NCI-H1436 (cell line): Measurements from ENCODE around the gene OSGIN1.

Experiments used
- DNase-seq: peaks from one replicate; lab custom pipeline; 2025; lab: John Stamatoyannopoulos, UW

OSGIN1 gene

DNA sequence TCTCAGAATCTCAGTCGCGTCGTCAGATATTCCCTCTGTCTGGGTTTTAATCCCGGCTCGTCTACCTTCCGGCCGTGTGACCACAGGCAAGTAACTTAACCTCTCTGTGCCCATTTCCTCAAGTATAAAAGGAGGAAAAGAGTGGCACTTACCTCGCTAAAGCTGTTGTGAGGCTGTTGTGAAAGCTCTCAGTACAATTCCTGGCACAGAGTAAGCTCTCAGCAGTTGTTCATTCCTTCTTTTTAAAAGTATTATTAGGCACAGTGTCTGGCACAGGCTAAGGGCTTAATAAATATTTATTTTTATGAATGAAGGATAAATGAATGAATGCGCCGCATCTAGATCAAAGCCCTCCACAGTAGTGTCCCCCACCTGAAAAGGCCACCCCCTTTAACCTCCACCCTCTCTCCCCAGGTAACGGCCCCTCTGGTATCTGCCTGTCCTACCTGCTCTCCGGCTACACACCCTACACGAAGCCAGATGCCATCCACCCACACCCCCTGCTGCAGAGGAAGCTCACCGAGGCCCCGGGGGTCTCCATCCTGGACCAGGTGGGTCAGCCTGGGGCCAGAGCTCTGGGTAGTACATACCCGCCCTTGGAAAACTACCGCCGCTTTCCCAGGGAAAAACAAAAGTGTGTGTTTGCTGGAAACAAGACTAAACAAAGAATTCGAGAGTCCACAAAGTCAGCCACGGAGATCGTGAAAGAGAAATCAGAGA, 6.0 kb downstream of the OSGIN1 start:
- no peak for DNase-seq

DNA sequence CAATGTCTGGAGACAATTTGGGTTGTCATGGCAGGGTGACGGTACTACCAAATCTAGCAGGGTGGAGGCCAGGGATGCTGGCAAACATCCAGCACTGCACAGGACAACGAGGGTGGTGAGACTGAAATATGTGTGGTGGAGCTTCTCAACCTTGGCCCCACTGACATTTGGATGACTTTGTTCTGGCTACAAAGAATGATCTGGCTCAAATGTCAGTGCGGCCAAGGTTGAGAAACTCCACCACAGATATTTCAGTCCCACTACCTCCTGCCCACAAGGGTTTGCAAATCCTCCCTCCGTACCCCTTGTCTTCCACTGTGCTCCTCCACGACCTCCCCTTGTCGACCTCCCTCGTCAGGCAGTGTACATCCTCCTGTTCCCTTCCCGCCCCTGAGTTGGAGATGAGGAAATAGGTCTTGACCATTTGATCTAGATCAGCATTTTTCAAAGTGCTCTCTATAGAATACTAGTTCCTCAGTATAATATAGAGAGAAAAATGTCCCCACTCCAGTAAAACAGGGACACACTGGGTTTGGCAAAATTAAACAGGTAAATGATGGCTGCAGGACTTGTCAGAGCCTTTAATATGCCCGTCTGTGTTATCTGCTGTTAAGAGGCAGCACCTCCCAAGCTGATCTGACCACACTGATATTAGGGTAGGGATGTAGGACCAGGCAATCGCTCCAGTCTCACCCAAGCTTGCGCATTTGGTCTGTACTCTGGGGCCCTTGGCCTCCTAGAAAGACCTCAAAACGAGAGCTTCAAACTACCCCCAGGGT, 6.8 kb downstream of the OSGIN1 start:
- DNase-seq: no peak

DNA sequence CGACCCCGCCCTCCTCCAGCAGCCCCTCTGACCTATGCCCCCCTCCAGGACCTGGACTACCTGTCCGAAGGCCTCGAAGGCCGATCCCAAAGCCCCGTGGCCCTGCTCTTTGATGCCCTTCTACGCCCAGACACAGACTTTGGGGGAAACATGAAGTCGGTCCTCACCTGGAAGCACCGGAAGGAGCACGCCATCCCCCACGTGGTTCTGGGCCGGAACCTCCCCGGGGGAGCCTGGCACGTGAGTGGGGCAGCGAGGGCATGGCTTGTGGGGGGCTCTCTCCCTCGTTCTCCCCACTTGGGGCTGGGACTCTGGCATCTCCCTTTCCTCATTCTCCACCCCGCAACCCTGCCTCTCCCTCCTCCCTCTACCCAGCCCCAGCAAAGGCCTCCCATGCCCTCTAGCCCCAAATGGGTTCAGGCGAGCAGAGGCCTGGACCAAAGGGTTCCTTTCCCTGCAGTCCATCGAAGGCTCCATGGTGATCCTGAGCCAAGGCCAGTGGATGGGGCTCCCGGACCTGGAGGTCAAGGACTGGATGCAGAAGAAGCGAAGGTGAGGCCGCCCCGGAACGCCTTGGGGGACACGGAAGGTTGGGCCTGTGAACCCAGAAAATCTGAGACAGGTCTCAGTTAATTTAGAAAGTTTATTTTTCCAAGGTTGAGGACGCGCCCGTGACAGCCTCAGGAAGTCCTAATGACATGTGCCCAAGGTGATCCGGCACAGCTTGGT, 7.6 kb downstream of the OSGIN1 start:
- DNase-seq: no peak

DNA sequence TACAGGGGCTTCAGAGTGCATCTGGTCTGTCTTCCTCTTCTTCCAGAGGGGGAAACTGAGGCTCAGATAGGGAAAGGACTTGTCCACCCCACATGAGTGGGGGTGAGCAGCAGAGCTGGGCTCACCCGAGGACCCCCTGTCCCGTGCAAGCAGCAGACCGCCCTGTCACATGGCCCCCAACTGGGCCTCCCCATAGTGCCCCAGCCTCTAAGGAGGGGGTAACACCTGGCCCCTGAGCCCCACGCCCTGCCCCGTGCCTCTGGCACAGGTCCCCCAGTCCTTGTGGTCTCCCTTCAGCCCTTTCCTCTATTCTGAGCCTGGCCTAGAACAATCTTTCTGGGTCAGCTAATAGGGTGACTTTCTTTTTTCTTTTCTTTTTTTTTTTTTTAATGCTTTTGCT, 8.6 kb downstream of the OSGIN1 start:
- DNase-seq: no peak

DNA sequence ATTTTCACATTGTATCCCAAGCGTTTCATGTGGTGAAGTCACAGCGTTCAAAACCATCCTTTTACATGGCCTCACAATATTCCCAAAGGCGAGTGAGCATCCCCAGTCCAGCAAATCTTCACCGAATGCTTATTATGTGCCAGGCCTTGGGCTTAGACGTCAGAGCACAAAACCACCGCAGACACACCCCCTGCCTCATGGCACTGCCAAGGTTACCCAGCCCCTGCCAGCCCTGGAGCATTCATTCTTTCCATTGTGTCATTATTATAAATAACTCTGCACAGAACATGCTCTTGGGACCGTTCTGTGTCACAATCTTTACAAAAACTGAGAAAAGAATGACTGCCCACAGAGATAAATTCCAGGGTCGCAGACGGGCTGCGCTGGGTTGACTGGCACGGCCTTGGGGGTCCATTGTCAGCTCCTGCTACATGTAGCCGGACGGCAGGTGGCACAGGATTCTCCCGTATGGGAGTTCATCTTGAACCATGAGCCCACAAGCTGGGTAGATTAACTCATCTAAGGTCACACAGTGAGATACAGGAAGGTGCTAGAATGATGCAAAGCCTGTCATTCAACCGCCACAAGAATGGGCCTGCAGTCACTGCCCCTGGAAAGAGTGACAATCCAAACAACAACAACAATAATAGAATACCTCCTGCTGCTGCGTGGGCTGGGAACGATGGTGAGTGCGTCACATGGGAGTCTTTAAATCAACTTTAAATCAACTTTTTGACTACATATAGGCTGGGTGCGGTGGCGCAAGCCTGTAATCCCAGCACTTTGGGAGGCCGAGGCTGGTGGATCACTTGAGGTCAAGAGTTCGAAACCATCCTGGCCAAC, 10.5 kb downstream of the OSGIN1 start:
- no peak for DNase-seq

DNA sequence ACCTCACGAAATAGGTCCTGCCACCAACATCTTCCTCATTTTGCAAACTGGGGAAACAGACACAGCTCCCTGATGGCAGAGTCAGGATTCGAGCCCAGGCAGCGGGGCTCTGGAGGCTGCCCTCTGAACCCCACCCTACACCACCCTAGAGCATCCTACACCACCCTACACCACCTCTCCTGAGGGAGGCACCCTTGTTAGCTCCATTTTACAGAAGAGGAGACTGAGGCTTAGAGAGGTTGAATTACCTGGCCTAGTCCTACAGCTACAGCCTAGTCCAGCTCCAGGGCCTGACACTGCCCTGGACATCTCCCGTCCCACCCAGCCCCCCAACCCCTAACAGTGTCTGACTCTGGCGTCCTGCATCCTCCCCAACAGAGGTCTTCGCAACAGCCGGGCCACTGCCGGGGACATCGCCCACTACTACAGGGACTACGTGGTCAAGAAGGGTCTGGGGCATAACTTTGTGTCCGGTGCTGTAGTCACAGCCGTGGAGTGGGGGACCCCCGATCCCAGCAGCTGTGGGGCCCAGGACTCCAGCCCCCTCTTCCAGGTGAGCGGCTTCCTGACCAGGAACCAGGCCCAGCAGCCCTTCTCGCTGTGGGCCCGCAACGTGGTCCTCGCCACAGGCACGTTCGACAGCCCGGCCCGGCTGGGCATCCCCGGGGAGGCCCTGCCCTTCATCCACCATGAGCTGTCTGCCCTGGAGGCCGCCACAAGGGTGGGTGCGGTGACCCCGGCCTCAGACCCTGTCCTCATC, 11.8 kb downstream of the OSGIN1 start:
- DNase-seq: no peak

DNA sequence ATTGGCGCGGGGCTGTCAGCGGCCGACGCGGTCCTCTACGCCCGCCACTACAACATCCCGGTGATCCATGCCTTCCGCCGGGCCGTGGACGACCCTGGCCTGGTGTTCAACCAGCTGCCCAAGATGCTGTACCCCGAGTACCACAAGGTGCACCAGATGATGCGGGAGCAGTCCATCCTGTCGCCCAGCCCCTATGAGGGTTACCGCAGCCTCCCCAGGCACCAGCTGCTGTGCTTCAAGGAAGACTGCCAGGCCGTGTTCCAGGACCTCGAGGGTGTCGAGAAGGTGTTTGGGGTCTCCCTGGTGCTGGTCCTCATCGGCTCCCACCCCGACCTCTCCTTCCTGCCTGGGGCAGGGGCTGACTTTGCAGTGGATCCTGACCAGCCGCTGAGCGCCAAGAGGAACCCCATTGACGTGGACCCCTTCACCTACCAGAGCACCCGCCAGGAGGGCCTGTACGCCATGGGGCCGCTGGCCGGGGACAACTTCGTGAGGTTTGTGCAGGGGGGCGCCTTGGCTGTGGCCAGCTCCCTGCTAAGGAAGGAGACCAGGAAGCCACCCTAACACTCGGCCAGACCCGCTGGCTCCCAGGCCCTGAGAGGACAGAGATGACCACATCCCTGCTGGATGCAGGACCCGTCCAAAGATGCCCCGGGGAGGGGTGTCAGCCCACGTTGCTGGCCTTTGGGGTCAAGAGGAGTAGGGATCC, 12.6 kb downstream of the OSGIN1 start:
- no peak for DNase-seq

DNA sequence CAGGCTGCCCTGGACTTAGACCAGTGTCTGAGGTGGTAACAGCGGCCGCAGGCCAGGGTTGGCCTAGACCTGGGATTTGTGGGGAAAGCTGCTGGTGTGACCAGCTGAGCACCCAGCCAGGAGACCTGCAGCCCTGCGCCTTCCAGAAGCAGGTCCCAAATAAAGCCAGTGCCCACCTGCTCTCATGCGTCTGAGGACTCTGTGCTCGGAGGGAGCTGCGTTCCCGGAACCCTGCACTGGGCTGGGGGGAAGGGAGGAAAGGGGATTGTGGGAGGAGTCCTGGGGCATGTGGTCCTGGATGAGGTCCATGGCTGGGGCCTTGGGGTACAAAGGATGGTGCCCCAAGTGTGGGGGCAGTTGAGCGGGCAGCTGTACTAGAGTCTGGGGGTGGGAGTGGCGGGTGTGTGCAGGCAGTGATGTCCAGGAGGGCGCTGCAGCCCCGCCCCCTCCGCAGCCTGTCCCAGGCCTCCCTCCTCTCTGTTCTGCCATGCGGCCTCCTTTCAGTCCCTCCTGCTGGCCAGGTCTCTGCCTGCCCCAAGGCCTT, 13.2 kb downstream of the OSGIN1 start:
- DNase-seq: no peak

DNA sequence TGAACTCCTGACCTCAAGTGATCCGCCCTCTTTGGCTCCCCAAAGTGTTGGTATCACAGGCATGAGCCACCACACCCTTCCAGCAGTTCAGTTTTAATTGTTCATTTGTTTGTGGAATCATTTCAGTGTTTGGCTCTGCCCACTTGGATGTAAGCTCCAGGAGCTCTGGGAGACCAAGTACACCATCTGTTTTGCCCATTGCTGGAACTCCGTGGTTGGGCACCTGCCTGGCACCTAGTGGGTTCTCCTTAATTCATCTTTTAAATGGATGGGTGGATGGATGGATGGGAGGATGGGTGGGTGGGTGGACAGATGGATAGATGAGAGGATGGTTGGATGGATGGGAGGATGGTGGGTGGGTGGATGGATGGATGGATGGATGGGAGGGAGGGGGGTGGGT, 14.1 kb downstream of the OSGIN1 start:
- DNase-seq: no peak

DNA sequence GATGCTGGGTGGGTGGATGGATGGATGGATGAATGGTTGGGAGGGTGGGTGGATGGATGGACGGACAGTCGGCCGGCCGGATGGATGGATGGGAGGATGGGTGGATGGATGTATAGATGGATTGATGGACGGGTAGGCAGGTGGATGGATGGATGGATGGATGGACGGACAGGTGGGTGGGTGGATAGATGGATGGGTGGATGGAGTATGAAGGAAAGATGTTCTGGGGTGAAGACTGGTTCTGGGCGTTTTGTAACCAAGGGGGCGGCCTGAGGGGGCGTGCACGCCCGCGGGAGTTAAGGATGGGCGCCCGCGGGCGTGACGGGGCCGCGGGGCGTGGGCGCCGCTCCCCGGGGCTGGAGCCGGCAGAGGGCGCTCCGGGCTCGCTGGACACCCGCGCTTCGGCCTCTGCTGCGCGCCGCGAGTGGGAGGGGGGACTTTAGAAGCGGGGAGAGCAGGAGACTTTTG, 14.8 kb downstream of the OSGIN1 start, which contains the start of gene NECAB2:
NECAB2 (plus strand) TSS at position 407 of the 468 bp plus-strand sequence. CDS start 405 bp downstream, outside the sequence.
- DNase-seq: peak; percentile 31

DNA sequence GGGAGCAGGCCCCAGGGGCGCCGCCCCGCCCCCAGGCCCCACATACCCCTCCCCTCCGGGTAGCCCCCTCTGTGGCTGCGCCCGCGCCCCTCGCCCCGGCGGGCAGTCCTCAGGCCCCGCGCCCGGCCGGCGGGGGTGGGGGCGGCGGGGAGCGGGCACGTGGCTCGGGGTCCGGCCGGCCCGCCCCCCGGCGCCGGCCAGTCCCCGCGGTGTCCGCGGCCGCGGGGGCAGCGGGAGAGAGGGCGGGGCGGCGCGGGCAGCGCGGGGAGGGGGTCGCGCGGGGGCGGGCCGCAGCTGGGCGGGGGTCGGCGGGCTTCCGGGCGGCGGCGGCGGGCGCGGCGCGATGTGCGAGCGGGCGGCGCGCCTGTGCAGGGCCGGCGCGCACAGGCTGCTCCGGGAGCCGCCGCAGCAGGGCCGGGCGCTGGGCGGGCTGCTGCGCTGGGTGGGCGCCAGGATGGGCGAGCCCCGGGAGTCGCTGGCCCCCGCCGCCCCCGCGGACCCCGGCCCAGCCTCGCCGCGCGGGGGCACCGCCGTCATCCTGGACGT, 15.3 kb downstream of the OSGIN1 start:
- no peak for DNase-seq

DNA sequence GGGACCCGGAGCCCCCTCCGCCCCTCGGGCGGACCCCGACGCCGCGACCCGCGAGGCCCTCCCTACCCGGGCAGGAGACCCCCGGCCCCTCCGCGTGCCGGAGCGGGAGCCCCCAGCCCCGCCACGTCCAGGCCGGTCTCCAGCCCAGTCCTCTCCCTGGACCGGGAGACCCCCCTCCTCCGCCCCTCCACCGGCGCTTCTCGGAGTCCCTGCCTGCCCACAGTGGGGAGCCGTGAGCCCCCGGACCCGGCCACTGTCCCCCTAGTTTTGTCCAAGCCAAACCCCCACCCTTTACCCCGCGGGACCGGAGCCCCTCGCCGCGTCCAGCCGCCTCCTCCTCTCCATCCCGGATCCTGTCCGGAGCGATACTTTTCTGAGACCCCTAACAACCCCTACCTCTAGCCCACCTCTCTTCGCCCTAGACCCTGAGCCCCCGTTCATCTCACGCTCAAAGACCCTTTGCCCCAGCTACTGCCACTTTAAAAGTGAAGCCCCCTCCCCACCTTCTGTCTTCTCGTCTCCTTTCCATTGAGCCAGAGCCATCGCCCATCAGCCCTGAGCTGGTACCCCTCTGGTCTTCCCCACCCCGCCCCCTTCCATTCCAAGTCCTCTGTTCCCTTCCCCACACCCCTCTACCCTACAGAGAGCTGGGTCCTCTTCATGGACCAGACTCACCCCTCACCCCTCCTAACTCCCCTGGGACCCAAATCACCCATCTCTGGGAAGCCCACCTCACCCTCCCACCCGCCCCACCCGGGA, 16.0 kb downstream of the OSGIN1 start:
- no peak for DNase-seq

DNA sequence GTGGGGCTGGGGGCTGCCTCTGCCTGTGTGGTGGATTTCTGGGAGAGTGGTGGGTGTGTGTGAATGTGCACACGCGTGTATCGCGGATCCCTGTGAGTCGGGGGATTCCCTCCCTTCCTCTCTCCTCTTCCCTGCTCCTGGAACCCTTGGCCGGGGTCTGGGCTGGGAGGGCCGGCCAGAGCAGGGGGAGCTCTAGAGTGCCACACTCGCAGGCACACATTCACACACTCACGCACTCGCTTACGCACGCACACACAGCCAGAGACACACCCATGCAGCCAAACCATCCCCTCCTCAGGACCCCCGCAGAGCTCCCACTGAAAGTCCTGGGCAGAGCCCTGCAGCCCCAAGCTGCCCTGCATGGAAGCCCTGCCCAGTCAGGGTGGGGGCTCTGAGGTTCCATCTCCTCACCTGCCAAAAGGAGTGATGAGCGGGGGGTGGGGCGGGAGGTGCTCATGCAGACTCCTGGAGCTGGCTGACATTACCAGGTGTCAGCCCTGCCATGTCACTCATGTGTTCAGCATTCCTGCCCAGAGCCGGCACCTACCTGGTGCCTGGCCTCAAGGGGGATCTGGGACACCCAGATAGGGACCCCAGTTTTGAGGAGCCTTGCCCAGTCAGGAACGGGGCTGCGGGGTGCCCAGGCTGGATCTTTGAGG, 16.9 kb downstream of the OSGIN1 start:
- DNase-seq: no peak

DNA sequence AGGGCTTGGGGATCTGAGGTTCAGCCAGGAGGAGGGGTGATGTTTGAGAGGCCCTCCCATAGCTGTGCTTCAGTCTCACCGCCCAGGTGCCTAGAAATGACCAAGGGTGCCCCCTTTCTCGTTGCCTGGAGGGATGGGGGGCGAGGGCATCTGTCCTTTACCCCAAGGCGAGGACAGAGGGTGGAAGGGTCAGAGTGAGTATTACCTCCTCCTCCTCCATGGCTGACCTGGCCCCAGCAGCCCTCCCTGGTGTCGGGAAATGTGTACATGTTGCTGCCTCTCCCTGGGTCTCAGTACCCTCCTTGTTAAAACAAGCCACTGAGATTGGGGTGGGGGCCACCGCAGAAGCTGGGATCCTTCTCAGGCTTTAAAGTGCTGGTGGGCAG, 17.4 kb downstream of the OSGIN1 start:
- DNase-seq: no peak

DNA sequence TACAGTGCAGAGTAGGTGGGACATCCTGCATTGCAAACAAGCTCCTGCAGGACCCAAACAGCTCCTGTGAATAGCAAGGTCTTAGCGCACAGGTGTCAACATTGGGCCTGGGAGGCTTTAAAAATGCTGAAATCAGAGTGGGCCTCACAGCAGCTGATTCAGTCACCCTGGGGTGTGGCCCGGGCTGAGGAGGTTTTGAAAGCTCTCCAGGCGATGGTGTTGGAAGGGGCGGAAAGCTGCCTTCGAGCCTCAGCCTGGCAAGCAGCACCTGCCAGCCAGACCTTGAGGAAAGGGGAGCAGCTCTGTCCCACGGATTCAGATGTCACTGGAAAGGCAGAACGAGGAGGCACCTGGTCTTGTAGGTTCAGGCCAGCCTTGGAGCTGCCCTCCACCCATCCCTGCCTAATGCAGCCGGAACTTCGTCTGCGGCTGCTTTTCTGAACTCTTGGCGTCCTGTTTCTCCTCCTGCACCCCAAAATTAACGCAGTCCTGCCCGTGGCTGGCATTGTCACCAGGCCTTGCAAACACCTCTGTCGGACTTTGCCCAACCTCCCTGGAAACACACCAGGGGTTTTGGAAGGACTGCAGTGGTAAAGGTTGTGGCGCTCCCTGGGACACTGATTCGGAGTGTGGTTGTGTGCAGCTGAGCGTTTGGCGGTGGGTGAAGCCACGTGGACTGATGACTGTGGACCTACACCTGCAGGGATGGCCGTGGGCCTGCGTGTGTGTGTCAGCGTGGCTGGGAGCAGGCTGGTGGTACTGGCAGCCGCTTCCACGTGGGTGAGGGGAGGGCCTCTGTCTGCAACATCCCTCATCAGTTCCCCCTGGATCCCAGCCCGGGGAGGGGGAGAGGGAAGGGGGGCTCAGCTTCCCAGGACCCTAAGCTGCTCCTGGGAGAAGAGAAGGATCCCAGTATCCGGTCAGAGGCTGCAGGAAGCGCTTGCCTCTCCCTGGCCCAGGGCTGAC, 18.4 kb downstream of the OSGIN1 start:
- no peak for DNase-seq

DNA sequence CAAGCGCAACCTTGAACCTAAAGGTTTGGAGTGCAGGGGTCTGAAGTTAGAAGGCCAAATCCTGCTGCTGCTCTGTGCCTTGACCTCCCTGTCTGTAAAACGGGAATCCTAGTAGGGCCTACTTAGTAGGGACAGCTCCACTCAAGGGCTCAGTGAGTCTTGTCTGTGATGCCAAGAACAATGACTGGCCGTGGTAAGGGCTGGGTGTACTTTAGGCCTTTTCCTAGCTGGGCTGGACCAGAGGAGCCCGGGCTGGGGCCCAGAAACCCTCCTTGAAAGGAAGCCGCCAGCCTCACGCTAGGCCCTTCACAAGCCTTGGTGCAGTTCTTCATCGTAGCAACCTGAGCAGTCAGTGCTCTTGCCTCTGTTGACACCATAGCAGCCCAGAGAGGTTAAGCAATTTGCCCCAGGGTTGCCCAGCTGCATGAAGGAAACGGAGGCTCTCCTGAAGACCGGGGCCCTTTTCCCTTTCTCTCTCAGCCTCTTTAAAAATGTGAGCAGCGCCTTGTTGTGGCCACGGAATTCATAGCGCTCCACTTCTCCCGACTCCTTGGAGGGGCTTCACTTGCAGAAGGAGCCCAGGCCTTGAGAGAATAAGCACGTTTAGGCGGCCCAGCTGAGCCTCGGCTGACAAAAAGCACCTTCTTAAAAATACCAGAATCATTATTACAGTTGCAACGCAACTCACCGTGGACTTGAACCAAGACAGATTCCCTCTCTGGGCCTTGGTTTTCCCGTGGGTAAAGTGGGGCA, 19.4 kb downstream of the OSGIN1 start:
- no peak for DNase-seq

DNA sequence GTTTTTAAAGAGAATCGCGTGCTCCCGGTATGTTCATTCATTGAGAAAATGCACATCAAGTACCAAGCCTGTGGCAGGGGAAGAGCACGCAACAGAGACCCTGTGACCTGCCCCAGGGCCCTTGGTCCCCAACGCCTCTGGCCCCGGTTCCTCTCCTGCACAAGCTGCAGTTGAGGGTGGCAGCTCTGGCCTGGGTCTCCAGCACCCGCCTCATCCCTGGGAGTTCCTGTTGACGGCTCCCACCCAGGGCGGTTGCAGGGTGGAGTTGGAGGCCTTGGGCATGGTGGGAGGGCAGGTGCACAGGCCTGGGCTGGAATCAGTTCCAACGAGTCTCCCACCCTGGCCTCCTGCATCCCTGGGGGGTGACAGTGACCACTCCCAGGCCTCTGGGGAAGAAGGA, 20.0 kb downstream of the OSGIN1 start:
- DNase-seq: no peak
